Activated CD4-positive, alpha-beta memory T cell treated with anti-CD3 and anti-CD28 coated beads for 36 hours (primary cell): ENCODE data around the gene MRPS34. TPM values are rescaled to one million over a fixed set of nuclear protein-coding genes. Genes with fewer than 3 reads are reported as not detected.

Experiments used
- CTCF ChIA-PET: fragments of 350-600 bp; sonication (Branson Sonifier 250); formaldehyde crosslinking; loops from one replicate; lab custom pipeline; 2021; ENCODE audit warnings: antibody characterized with exemption, inconsistent platforms; lab: Charles Lee
- POLR2A ChIA-PET: fragments of 350-600 bp; sonication (Branson Sonifier 250); formaldehyde crosslinking; loops from one replicate; lab custom pipeline; 2021; ENCODE audit warnings: antibody characterized with exemption; lab: Charles Lee
- DNase-seq: peaks from one replicate; pipeline ENCODE4 v3.0.0-alpha.2; 2020
- H3K27ac Mint-ChIP-seq: one replicate; pipeline ENCODE4 v1.8.0; 2021; ENCODE audit warnings: mixed read lengths
- H3K27me3 Mint-ChIP-seq: one replicate; pipeline ENCODE4 v1.8.0; 2021; ENCODE audit warnings: mixed read lengths
- H3K36me3 Mint-ChIP-seq: one replicate; pipeline ENCODE4 v1.8.0; 2021; ENCODE audit warnings: mixed read lengths
- H3K4me1 Mint-ChIP-seq: one replicate; pipeline ENCODE4 v1.8.0; 2021; ENCODE audit warnings: low read depth, mixed read lengths
- H3K4me3 Mint-ChIP-seq: one replicate; pipeline ENCODE4 v1.8.0; 2021; ENCODE audit warnings: mild to moderate bottlenecking, mixed read lengths
- H3K9me3 Mint-ChIP-seq: one replicate; pipeline ENCODE4 v1.8.0; 2021; ENCODE audit warnings: mixed read lengths
- intact Hi-C: fragments of 100-400 bp; cut with micrococcal nuclease; formaldehyde crosslinking; loops from one replicate; pipeline ENCODE4 v1.15.1; 2023
- total RNA-seq, 2 experiments: library from RNA; stranded (reverse); gene quantifications; one replicate each; pipeline ENCODE4 v1.2.3, GENCODE V29; 2021

The MRPS34 gene
- total RNA-seq, 2 experiments from 2014 or later = 151 to 152 TPM

GRCh38 chr16:1785846-1786170 lies 12.9 kb upstream of the MRPS34 start:
- DNase-seq = no peak
- no peak overlapping the region for H3K27ac Mint-ChIP-seq
- H3K4me1 Mint-ChIP-seq = peaks cover 20% of the 10 kb centered on the region
- ChIA-PET CTCF (no interaction called here), POLR2A (no interaction called here)
- H3K9me3 Mint-ChIP-seq = no peaks in the 10 kb centered on the region
- H3K36me3 Mint-ChIP-seq = peaks cover 8% of the 10 kb centered on the region
- no peak overlapping the region for H3K4me3 Mint-ChIP-seq
- H3K27me3 Mint-ChIP-seq = no peaks in the 10 kb centered on the region
- intact Hi-C loops = no loop called here

GRCh38 chr16:1784977-1785845 lies 12.3 kb upstream of the MRPS34 start:
- DNase-seq = no peak
- no peaks in the 10 kb centered on the region for H3K9me3 Mint-ChIP-seq
- peaks cover 20% of the 10 kb centered on the region for H3K4me1 Mint-ChIP-seq
- H3K27ac Mint-ChIP-seq = no peak overlapping the region
- ChIA-PET POLR2A (interaction anchor here (0.6 kb wide), 1 partner anchor 50 kb away, joined by 3 read pairs; no protein-coding TSS in a partner anchor), CTCF (interaction anchor here (3.5 kb wide), 1 partner anchor 12 kb away, joined by 42 read pairs; the partner anchor contains the start of genes EME2, MRPS34 and NME3)
- peak overlapping the region; percentile 45 for H3K4me3 Mint-ChIP-seq
- no peaks in the 10 kb centered on the region for H3K27me3 Mint-ChIP-seq
- peaks cover 6% of the 10 kb centered on the region for H3K36me3 Mint-ChIP-seq
- intact Hi-C loops = no loop called here

- Mint-ChIP-seq H3K36me3 (peaks cover 3% of the 10 kb centered on the region), H3K4me1 (peaks cover 20% of the 10 kb centered on the region), H3K9me3 (no peaks in the 10 kb centered on the region), H3K27ac (peak within 1 kb of the TSS; percentile 78), H3K4me3 (peak within 1 kb of the TSS; percentile 92), H3K27me3 (no peaks in the 10 kb centered on the region)
- POLR2A ChIA-PET = interaction anchor here (0.5 to 5.4 kb wide), 15 partner anchors 9 to 404 kb away, joined by 3 to 56 read pairs (median 4); partner anchors contain the start of genes EME2, FAHD1, HAGH and MRPS34
- intact Hi-C loops = loop anchor here (1.0 to 2.0 kb wide), 3 partner anchors 9 to 160 kb away; partner anchors contain the start of genes HAGH, MRPS34 and MSRB1
- CTCF ChIA-PET = interaction anchor here (0.6 to 3.5 kb wide), 19 partner anchors 10 to 373 kb away, joined by 3 to 42 read pairs (median 3); partner anchors contain the start of genes EME2, FAHD1, HAGH and JPT2
- DNase-seq = peak; percentile 100
Measured at GRCh38 chr16:1782408-1783264, 9.7 kb upstream of the MRPS34 start, which contains the start of the genes NUBP2 and SPSB3. NUBP2 (plus strand) TSS chr16:1782960; CDS start chr16:1783021, 61 bp downstream. SPSB3 (minus strand) TSS chr16:1782571; CDS start chr16:1781483, 1,088 bp downstream.

- peak; percentile 47 for DNase-seq
- intact Hi-C loops = loop anchor here (1.0 to 2.0 kb wide), 3 partner anchors 9 to 161 kb away; partner anchors contain the start of genes HAGH, MRPS34 and MSRB1
- H3K4me1 Mint-ChIP-seq = peaks cover 20% of the 10 kb centered on the region
- H3K27me3 Mint-ChIP-seq = no peaks in the 10 kb centered on the region
- no peaks in the 10 kb centered on the region for H3K9me3 Mint-ChIP-seq
- H3K27ac Mint-ChIP-seq = peak overlapping the region; percentile 65
- H3K4me3 Mint-ChIP-seq = peak overlapping the region; percentile 76
- H3K36me3 Mint-ChIP-seq = peaks cover 3% of the 10 kb centered on the region
- ChIA-PET CTCF (interaction anchor here (0.9 to 3.5 kb wide), 11 partner anchors 9 to 374 kb away, joined by 3 to 42 read pairs (median 3); partner anchors contain the start of genes EME2, JPT2, MAPK8IP3 and MRPS34), POLR2A (interaction anchor here (0.7 to 5.4 kb wide), 10 partner anchors 8 to 403 kb away, joined by 3 to 56 read pairs (median 4); partner anchors contain the start of genes EME2, FAHD1, HAGH and MRPS34)
Measured at GRCh38 chr16:1781758-1782407, 8.9 kb upstream of the MRPS34 start.

- POLR2A ChIA-PET = interaction anchor here (0.7 to 5.4 kb wide), 4 partner anchors 10 to 374 kb away, joined by 3 to 56 read pairs (median 3); partner anchors contain the start of genes EME2, MRPS34, NME3 and TRAF7
- Mint-ChIP-seq H3K9me3 (no peaks in the 10 kb centered on the region), H3K27ac (no peak overlapping the region), H3K27me3 (no peaks in the 10 kb centered on the region), H3K36me3 (peaks cover 3% of the 10 kb centered on the region), H3K4me1 (peaks cover 20% of the 10 kb centered on the region), H3K4me3 (peak overlapping the region; percentile 76)
- intact Hi-C loops = no loop called here
- DNase-seq = no peak
- CTCF ChIA-PET = interaction anchor here (3.5 kb wide), 1 partner anchor 8 kb away, joined by 42 read pairs; the partner anchor contains the start of genes EME2, MRPS34 and NME3
Measured at GRCh38 chr16:1781254-1781653, 8.3 kb upstream of the MRPS34 start.

- Mint-ChIP-seq H3K36me3 (peaks cover 3% of the 10 kb centered on the region), H3K4me3 (peak overlapping the region; percentile 76), H3K27me3 (no peaks in the 10 kb centered on the region), H3K27ac (no peak overlapping the region), H3K4me1 (peaks cover 20% of the 10 kb centered on the region), H3K9me3 (no peaks in the 10 kb centered on the region)
- ChIA-PET POLR2A (interaction anchor here (1.0 to 5.4 kb wide), 3 partner anchors 10 to 375 kb away, joined by 3 to 56 read pairs (median 3); partner anchors contain the start of genes EME2, MRPS34, NME3 and TRAF7), CTCF (no interaction called here)
- intact Hi-C loops = no loop called here
- no peak for DNase-seq
Measured at GRCh38 chr16:1780677-1781072, 7.7 kb upstream of the MRPS34 start.

- no peaks in the 10 kb centered on the region for H3K27me3 Mint-ChIP-seq
- H3K36me3 Mint-ChIP-seq = peaks cover 3% of the 10 kb centered on the region
- ChIA-PET CTCF (no interaction called here), POLR2A (interaction anchor here (1.0 to 5.4 kb wide), 3 partner anchors 9 to 375 kb away, joined by 3 to 56 read pairs (median 3); partner anchors contain the start of genes EME2, MRPS34, NME3 and TRAF7)
- peak overlapping the region; percentile 49 for H3K27ac Mint-ChIP-seq
- H3K4me1 Mint-ChIP-seq = peaks cover 16% of the 10 kb centered on the region
- no peaks in the 10 kb centered on the region for H3K9me3 Mint-ChIP-seq
- intact Hi-C loops = no loop called here
- peak overlapping the region; percentile 32 for H3K4me3 Mint-ChIP-seq
- DNase-seq = no peak
Measured at GRCh38 chr16:1779741-1780676, 7.1 kb upstream of the MRPS34 start.

- Mint-ChIP-seq H3K9me3 (no peaks in the 10 kb centered on the region), H3K27me3 (no peaks in the 10 kb centered on the region), H3K4me1 (peaks cover 14% of the 10 kb centered on the region), H3K36me3 (peaks cover 3% of the 10 kb centered on the region), H3K4me3 (no peak overlapping the region), H3K27ac (no peak overlapping the region)
- intact Hi-C loops = no loop called here
- POLR2A ChIA-PET = interaction anchor here (5.4 kb wide), 1 partner anchor 9 kb away, joined by 56 read pairs; the partner anchor contains the start of genes EME2, MRPS34 and NME3
- CTCF ChIA-PET = no interaction called here
- no peak for DNase-seq
Measured at GRCh38 chr16:1779234-1779701, 6.3 kb upstream of the MRPS34 start.

GRCh38 chr16:1778200-1779179 lies 5.6 kb upstream of the MRPS34 start:
- Mint-ChIP-seq H3K27me3 (no peaks in the 10 kb centered on the region), H3K4me1 (peaks cover 15% of the 10 kb centered on the region), H3K4me3 (no peak overlapping the region), H3K27ac (no peak overlapping the region), H3K36me3 (peaks cover 3% of the 10 kb centered on the region), H3K9me3 (no peaks in the 10 kb centered on the region)
- CTCF ChIA-PET = no interaction called here
- DNase-seq = no peak
- POLR2A ChIA-PET = interaction anchor here (5.4 kb wide), 1 partner anchor 8 kb away, joined by 56 read pairs; the partner anchor contains the start of genes EME2, MRPS34 and NME3
- intact Hi-C loops = no loop called here
